Heart left ventricle (tissue), 13 donors: ENCODE data around the gene HDGFL2.

ENCODE experiments used
- CTCF ChIP-seq, 12 donors: fragments of 200-600 bp; sonication (generic) in 4 of 12; IDR thresholded peaks; one replicate each; pipeline versions ENCODE4 v1.5.0 to v1.8.0; 2018 to 2022; ENCODE audit warnings: antibody characterized with exemption in 12 of 12, mild to moderate bottlenecking in 5 of 12
- POLR2A ChIP-seq, 2 donors: fragments of 450-650 bp; IDR thresholded peaks; one replicate each; pipeline ENCODE4 v1.6.1; 2017; ENCODE audit warnings: antibody characterized with exemption in 2 of 2, mild to moderate bottlenecking in 2 of 2, moderate library complexity in 2 of 2
- donor health status: ischemic (EF 13 %, LVEDD 7.1; RV severe dilation, severe dysfunction).
- donor health status: DM: no; HTN: yes; CAD: no.
- donor health status: DM: no; HTN: no; CAD: no.
- donor health status: ischemic (EF 25% LVEDD 6.9; RV normal size, moderate dysfunction).
- donor health status: ischemic (EF 25% LVEDD 5.7; RV mildly dilated, moderate dysfunction).
- donor health status: ischemic (EF 35%, LVEDD 5.7; RV mildly dilated, moderate dysfunction).
- donor health status: nonischemic (EF 11% LVEDD 7.7; RV severe dilation, severe dysfunction).
- donor health status: DM: yes; HTN: yes; CAD: no.
- donor health status: PGD.
- donor health status: ischemic (EF 29% LVEDD 5.4; RV normal size, mild dysfunction).
- donor health status: nonischemic (EF 23%, LVEDD 6.1; RV moderate dilation, normal function).

- no peak for TF ChIP-seq POLR2A (IDR thresholded peaks at IDR 0.05)
- no peak for TF ChIP-seq CTCF (IDR thresholded peaks at IDR 0.05)
Measured at GRCh38 chr19:4429256-4429655, 42.8 kb upstream of the HDGFL2 start.
